DND-41 (cell line): ENCODE measurements around the gene GNAS.

Source experiments
- ATAC-seq: fragments of 200-7000 bp; cut with Tn5 transposase; 3 replicates; pipeline ENCODE4 v1.9.1; 2021; ENCODE audit warnings: low read depth; ENCODE audit not compliant: insufficient read depth
- DNase-seq: peaks from one replicate; pipeline ENCODE4 v3.0.0-alpha.2; 2020
- H2AFZ ChIP-seq: 2 replicates; pipeline ENCODE4 v1.6.0; 2012; ENCODE audit warnings: low read depth, low read length
- H3K27ac ChIP-seq: 2 replicates; pipeline ENCODE4 v1.5.1; 2012; ENCODE audit warnings: low read length, inconsistent platforms
- H3K27me3 ChIP-seq: fragments of 200-600 bp; sonication (generic); 2 replicates; pipeline ENCODE4 v1.6.0; 2012; ENCODE audit warnings: low read length, mild to moderate bottlenecking, inconsistent platforms; ENCODE audit not compliant: insufficient read depth, poor library complexity
- H3K36me3 ChIP-seq: 2 replicates; pipeline ENCODE4 v1.5.1; 2012; ENCODE audit warnings: low read length, inconsistent platforms; ENCODE audit not compliant: insufficient read depth
- H3K4me1 ChIP-seq: 2 replicates; pipeline ENCODE4 v1.5.1; 2012; ENCODE audit warnings: mild to moderate bottlenecking, low read length; ENCODE audit not compliant: insufficient read depth
- H3K4me2 ChIP-seq: 2 replicates; pipeline ENCODE4 v1.6.0; 2012; ENCODE audit warnings: mild to moderate bottlenecking, moderate library complexity, low read length, inconsistent platforms; ENCODE audit not compliant: insufficient read depth
- H3K4me3 ChIP-seq, 2 experiments: fragments of 200-600 bp in 1 of 2; shearing (Covaris generic) in 1 of 2; 2 replicates each; pipeline ENCODE4 v1.5.1; 2012 to 2016; ENCODE audit warnings: inconsistent platforms in 2 of 2, low read length in 2 of 2, mild to moderate bottlenecking in 2 of 2, low read depth in 1 of 2, moderate library complexity in 1 of 2
- H3K79me2 ChIP-seq: 2 replicates; pipeline ENCODE4 v1.6.0; 2012; ENCODE audit warnings: low read length, inconsistent platforms; ENCODE audit not compliant: insufficient read depth
- H3K9ac ChIP-seq: 2 replicates; pipeline ENCODE4 v1.6.0; 2012; ENCODE audit warnings: low read depth, mild to moderate bottlenecking, inconsistent platforms, low read length, moderate library complexity
- H3K9me3 ChIP-seq: 2 replicates; pipeline ENCODE4 v1.5.1; 2012; ENCODE audit warnings: low read length, moderate library complexity, mild to moderate bottlenecking, inconsistent platforms; ENCODE audit not compliant: insufficient read depth, severe bottlenecking
- H4K20me1 ChIP-seq: 2 replicates; pipeline ENCODE4 v1.6.0; 2012; ENCODE audit warnings: low read length; ENCODE audit not compliant: insufficient read depth
- EZH2 ChIP-seq: IDR thresholded peaks from 3 replicates; pipeline ENCODE4 v1.6.1; 2012; ENCODE audit warnings: borderline replicate concordance, low read depth, mild to moderate bottlenecking, moderate library complexity, low read length, inconsistent platforms; ENCODE audit not compliant: severe bottlenecking
- TF ChIP-seq, protein P1 (sequence below): IDR thresholded peaks from 2 replicates; pipeline ENCODE4 v1.5.1; 2012; ENCODE audit warnings: borderline replicate concordance, low read length, moderate library complexity, mild to moderate bottlenecking; ENCODE audit not compliant: poor library complexity, severe bottlenecking; ENCODE audit errors: extremely low read depth

The GNAS gene

DNA sequence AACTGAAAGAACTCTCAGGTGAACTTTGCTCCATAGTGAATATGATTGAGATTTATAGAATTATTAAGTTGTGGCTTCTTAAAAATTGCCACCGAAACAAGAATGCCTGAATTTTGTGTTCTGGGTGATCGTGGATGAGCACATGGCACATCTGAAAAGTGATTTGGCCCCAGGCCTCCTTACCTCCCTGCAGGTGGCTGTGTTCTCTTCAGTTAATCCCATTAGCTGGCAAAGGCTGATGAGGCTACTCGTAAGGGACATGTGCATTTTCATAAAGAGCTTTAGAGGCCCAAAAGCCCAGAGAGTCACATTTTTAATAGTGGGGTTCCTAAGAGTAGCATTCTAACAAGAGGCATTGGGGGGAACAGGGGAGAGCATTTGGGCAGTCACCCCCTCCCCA lies 22.6 kb downstream of the GNAS start:
- no peaks in the 10 kb centered on the region for H3K4me1 ChIP-seq
- H3K36me3 ChIP-seq, result no peaks in the 10 kb centered on the region
- H3K9me3 ChIP-seq, result no peaks in the 10 kb centered on the region
- H2AFZ ChIP-seq, result no peak overlapping the region
- H4K20me1 ChIP-seq, result no peaks in the 10 kb centered on the region
- no peak for DNase-seq
- H3K4me3 ChIP-seq, result no peak overlapping the region
- H3K4me2 ChIP-seq, result no peak overlapping the region
- H3K9ac ChIP-seq, result no peak overlapping the region
- no peaks in the 10 kb centered on the region for H3K79me2 ChIP-seq
- TF ChIP-seq, protein P1, sequence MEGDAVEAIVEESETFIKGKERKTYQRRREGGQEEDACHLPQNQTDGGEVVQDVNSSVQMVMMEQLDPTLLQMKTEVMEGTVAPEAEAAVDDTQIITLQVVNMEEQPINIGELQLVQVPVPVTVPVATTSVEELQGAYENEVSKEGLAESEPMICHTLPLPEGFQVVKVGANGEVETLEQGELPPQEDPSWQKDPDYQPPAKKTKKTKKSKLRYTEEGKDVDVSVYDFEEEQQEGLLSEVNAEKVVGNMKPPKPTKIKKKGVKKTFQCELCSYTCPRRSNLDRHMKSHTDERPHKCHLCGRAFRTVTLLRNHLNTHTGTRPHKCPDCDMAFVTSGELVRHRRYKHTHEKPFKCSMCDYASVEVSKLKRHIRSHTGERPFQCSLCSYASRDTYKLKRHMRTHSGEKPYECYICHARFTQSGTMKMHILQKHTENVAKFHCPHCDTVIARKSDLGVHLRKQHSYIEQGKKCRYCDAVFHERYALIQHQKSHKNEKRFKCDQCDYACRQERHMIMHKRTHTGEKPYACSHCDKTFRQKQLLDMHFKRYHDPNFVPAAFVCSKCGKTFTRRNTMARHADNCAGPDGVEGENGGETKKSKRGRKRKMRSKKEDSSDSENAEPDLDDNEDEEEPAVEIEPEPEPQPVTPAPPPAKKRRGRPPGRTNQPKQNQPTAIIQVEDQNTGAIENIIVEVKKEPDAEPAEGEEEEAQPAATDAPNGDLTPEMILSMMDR, result no peak
- TF ChIP-seq EZH2, result no peak
- no peaks in the 10 kb centered on the region for H3K27me3 ChIP-seq
- no peak for ATAC-seq
- H3K27ac ChIP-seq, result no peak overlapping the region

DNA sequence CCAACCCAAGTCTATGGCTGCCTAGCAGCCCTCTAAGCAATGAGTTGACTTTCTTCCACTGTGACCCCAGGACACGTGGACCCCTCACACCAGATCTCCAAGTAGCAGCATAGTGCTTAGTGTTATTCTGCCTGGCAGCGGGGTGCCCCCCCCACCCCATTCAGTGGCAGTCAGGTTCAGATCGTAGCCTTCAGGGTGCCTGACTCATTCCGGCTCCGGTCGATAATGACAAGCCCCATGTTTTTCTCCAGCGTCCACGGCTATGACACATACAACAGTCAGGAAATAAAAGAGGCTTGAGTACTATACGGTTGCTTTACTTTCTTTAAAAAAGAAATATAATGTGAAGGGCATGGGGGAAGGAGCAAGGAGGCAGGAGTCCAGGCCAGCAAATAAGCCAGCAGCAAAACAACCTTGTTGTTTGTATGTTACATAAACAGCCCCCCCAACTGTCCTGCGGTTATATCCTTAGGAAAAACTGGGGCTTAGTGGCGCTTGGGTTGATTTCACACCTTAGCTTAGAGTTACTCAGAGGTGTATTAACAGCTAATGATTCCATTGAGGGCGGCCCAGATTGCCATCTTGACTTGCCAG lies 23.1 kb downstream of the GNAS start:
- no peak for TF ChIP-seq EZH2
- TF ChIP-seq, protein P1, result no peak
- Histone ChIP-seq H3K9me3 (no peaks in the 10 kb centered on the region), H3K4me1 (no peaks in the 10 kb centered on the region), H3K4me3 (no peak overlapping the region), H3K79me2 (no peaks in the 10 kb centered on the region), H3K36me3 (no peaks in the 10 kb centered on the region), H3K9ac (no peak overlapping the region), H4K20me1 (no peaks in the 10 kb centered on the region), H3K4me2 (no peak overlapping the region), H3K27me3 (no peaks in the 10 kb centered on the region), H2AFZ (no peak overlapping the region), H3K27ac (no peak overlapping the region)
- DNase-seq, result no peak
- ATAC-seq, result no peak

GRCh38 chr20:58876437-58876836 lies 23.9 kb downstream of the GNAS start:
- no peaks in the 10 kb centered on the region for H4K20me1 ChIP-seq
- H3K9ac ChIP-seq, result no peak overlapping the region
- H3K27ac ChIP-seq, result no peak overlapping the region
- H3K4me2 ChIP-seq, result no peak overlapping the region
- no peaks in the 10 kb centered on the region for H3K79me2 ChIP-seq
- H2AFZ ChIP-seq, result no peak overlapping the region
- DNase-seq (no peak), ATAC-seq (no peak)
- no peaks in the 10 kb centered on the region for H3K4me1 ChIP-seq
- no peak for TF ChIP-seq EZH2
- TF ChIP-seq, protein P1, result no peak
- H3K27me3 ChIP-seq, result no peaks in the 10 kb centered on the region
- H3K4me3 ChIP-seq, result no peak overlapping the region
- H3K9me3 ChIP-seq, result no peaks in the 10 kb centered on the region
- no peaks in the 10 kb centered on the region for H3K36me3 ChIP-seq
